HepG2 (cell line): Measurements from ENCODE around the gene ADAMTS18. TPM values are rescaled to one million over a fixed set of nuclear protein-coding genes. Genes with fewer than 3 reads are reported as not detected.

Experiments used
- ATAC-seq: fragments of 200-7000 bp; cut with Tn5 transposase; 3 replicates; pipeline ENCODE4 v1.9.1; 2020; ENCODE audit warnings: mild to moderate bottlenecking, moderate library complexity
- BruUV-seq: library from RNA; stranded (reverse); fragments of 400-500 nt; replicated peaks from 2 replicates; lab custom pipeline; 2021; lab: Mats Ljungman, UMichigan
- CTCF ChIA-PET: fragments of 300-600 bp; formaldehyde crosslinking; extraction: SDS; loops from one replicate; lab custom pipeline; 2021; ENCODE audit warnings: low total read pairs, inconsistent platforms, low intra/inter-chr PET ratio; lab: Yijun Ruan, JAX
- POLR2A ChIA-PET: fragments of 350-600 bp; sonication (Branson Sonifier 250); formaldehyde crosslinking; loops from one replicate; lab custom pipeline; 2020; ENCODE audit warnings: antibody characterized with exemption, inconsistent platforms; lab: Yijun Ruan, JAX
- DNase-seq: peaks from one replicate; pipeline ENCODE4 v3.0.0-alpha.2; 2015; ENCODE audit warnings: low spot score
- FAIRE-seq: peaks from 3 replicates; lab custom pipeline; 2011; peaks lifted over from hg19 to GRCh38; lab: Jason Lieb, UNC
- H2AFZ ChIP-seq: one replicate; pipeline ENCODE4 v1.6.1; 2011; ENCODE audit warnings: low read length, inconsistent platforms
- H3K27ac ChIP-seq: fragments of 300-600 bp; 3 replicates; pipeline ENCODE4 v1.8.0; 2011; ENCODE audit warnings: mixed run types, mild to moderate bottlenecking, mixed read lengths, low read length, inconsistent platforms; ENCODE audit not compliant: insufficient read depth; ENCODE audit errors: extremely low read length
- H3K27me3 ChIP-seq, 2 experiments: fragments of 200-600 bp in 1 of 2; 2 replicates in 1 of 2; 3 replicates in 1 of 2; pipeline versions ENCODE4 v1.6.0 to v1.8.0; 2011; ENCODE audit warnings: low read length in 2 of 2, mild to moderate bottlenecking in 2 of 2, moderate library complexity in 2 of 2, inconsistent platforms in 1 of 2; ENCODE audit not compliant: insufficient read depth in 2 of 2, control insufficient read depth in 1 of 2
- H3K36me3 ChIP-seq, 2 experiments: fragments of 200-600 bp in 1 of 2; replicated peaks in 1 of 2; 2 replicates in 1 of 2; 3 replicates in 1 of 2; pipeline versions ENCODE4 v1.5.1 to v1.8.0; 2011; ENCODE audit warnings: low read length in 2 of 2, inconsistent platforms in 1 of 2; ENCODE audit not compliant: insufficient read depth in 2 of 2, control insufficient read depth in 1 of 2
- H3K4me1 ChIP-seq: 2 replicates; pipeline ENCODE4 v1.5.1; 2012; ENCODE audit warnings: low read length, inconsistent platforms; ENCODE audit not compliant: insufficient read depth
- H3K4me2 ChIP-seq: 2 replicates; pipeline ENCODE4 v1.6.0; 2011; ENCODE audit warnings: low read depth, low read length, inconsistent platforms
- H3K4me3 ChIP-seq, 3 experiments: fragments of 200-600 bp in 1 of 3; sonication (generic), shearing (Covaris generic) in 1 of 3; replicated peaks in 1 of 3; 2 replicates each; pipeline ENCODE4 v1.5.1; 2011 to 2016; ENCODE audit warnings: low read length in 3 of 3, inconsistent platforms in 2 of 3, low read depth in 2 of 3, mild to moderate bottlenecking in 2 of 3, control low read depth in 1 of 3, mixed read lengths in 1 of 3; ENCODE audit not compliant: insufficient read depth in 1 of 3
- H3K79me2 ChIP-seq: one replicate; pipeline ENCODE4 v1.6.1; 2011; ENCODE audit warnings: low read length, inconsistent platforms; ENCODE audit not compliant: insufficient read depth
- H3K9ac ChIP-seq: 2 replicates; pipeline ENCODE4 v1.6.0; 2011; ENCODE audit warnings: mild to moderate bottlenecking, low read depth, low read length, inconsistent platforms; ENCODE audit not compliant: insufficient read depth
- H3K9me3 ChIP-seq: 2 replicates; pipeline ENCODE4 v1.5.1; 2012; ENCODE audit warnings: mild to moderate bottlenecking, low read length
- H4K20me1 ChIP-seq: 2 replicates; pipeline ENCODE4 v1.6.0; 2011; ENCODE audit warnings: inconsistent platforms, mild to moderate bottlenecking, low read length, moderate library complexity; ENCODE audit not compliant: insufficient read depth
- ATAD3A ChIP-seq: sonication (generic); formaldehyde crosslinking; IDR thresholded peaks from 2 replicates; pipeline ENCODE4 v1.4.0; 2020; ENCODE audit warnings: missing genetic modification reagents
- HMG20A ChIP-seq: IDR thresholded peaks from 2 replicates; pipeline ENCODE4 v1.6.1; 2016; ENCODE audit warnings: borderline replicate concordance
- IKZF1 ChIP-seq: fragments of 450-650 bp; IDR thresholded peaks from 2 replicates; pipeline ENCODE4 v1.7.1; 2016
- MED8 ChIP-seq: sonication (generic); formaldehyde crosslinking; IDR thresholded peaks from 2 replicates; pipeline ENCODE4 v1.8.1; 2023; ENCODE audit warnings: mild to moderate bottlenecking, missing genetic modification reagents; ENCODE audit not compliant: insufficient replicate concordance
- NFATC3 ChIP-seq: sonication (generic); formaldehyde crosslinking; IDR thresholded peaks from 2 replicates; pipeline ENCODE4 v1.5.1; 2020; ENCODE audit warnings: mild to moderate bottlenecking, missing genetic modification reagents
- ZBTB3 ChIP-seq: sonication (generic); formaldehyde crosslinking; IDR thresholded peaks from 2 replicates; pipeline ENCODE4 v1.4.0; 2020; ENCODE audit warnings: low read depth, mild to moderate bottlenecking, moderate library complexity, missing genetic modification reagents, borderline replicate concordance
- ZBTB49 ChIP-seq: sonication (generic); formaldehyde crosslinking; IDR thresholded peaks from 2 replicates; pipeline ENCODE4 v1.4.0; 2020; ENCODE audit warnings: missing genetic modification reagents, borderline replicate concordance
- ZNF3 ChIP-seq: IDR thresholded peaks from 2 replicates; pipeline ENCODE4 v1.7.0; 2017; ENCODE audit warnings: inconsistent platforms
- ZNF556 ChIP-seq: sonication (generic); formaldehyde crosslinking; IDR thresholded peaks from 2 replicates; pipeline ENCODE4 v1.4.0; 2020; ENCODE audit warnings: mild to moderate bottlenecking, missing genetic modification reagents, borderline replicate concordance
- ZNF572 ChIP-seq: sonication (generic); formaldehyde crosslinking; IDR thresholded peaks from 2 replicates; pipeline ENCODE4 v1.5.1; 2020; ENCODE audit warnings: mild to moderate bottlenecking, missing genetic modification reagents
- ZNF687 ChIP-seq: sonication (generic); formaldehyde crosslinking; IDR thresholded peaks from 2 replicates; pipeline ENCODE4 v1.5.1; 2020; ENCODE audit warnings: mild to moderate bottlenecking, missing genetic modification reagents, moderate library complexity
- ZNF720 ChIP-seq: sonication (generic); formaldehyde crosslinking; IDR thresholded peaks from 2 replicates; pipeline ENCODE4 v1.4.0; 2020; ENCODE audit warnings: missing genetic modification reagents
- ZNF83 ChIP-seq: sonication (generic); formaldehyde crosslinking; IDR thresholded peaks from 2 replicates; pipeline ENCODE4 v1.4.0; 2020; ENCODE audit warnings: missing genetic modification reagents, mild to moderate bottlenecking, borderline replicate concordance
- WGBS: methylation state at CpG from one replicate; pipeline ENCODE4 v1.1.6; 2017; ENCODE audit warnings: low lambda C conversion rate; 5-methylcytosine and 5-hydroxymethylcytosine counted together
- in situ Hi-C: cut with HindIII; loops from 2 replicates; pipeline ENCODE4 v1.10.0; 2017; ENCODE audit warnings: low pct_unique_long_range_greater_than_20kb; ENCODE audit not compliant: extremely low pct_ligation_motif_present
- intact Hi-C: fragments of 100-400 bp; cut with micrococcal nuclease; formaldehyde crosslinking; loops from one replicate; pipeline ENCODE4 v1.10.0; 2022; ENCODE audit not compliant: unreplicated experiment
- polyA plus RNA-seq, 8 experiments: library from polyadenylated mRNA; depleted of rRNA in 3 of 8; stranded (reverse) in 7 of 8; unstranded in 1 of 8; fragments of >200 nt; fragmentation: Illumina TruSeq in 4 of 8; extraction: Trizol in 4 of 8; gene quantifications; 2 replicates each; pipeline versions ENCODE4 v1.2.1 to v1.2.3, GENCODE V29; 2011 to 2016; ENCODE audit warnings: low read depth in 4 of 8, missing spikeins in 1 of 8, mixed read lengths in 1 of 8; ENCODE audit not compliant: insufficient read depth in 1 of 8
- total RNA-seq, 5 experiments: library from RNA; depleted of rRNA; stranded (reverse); fragments of >200 nt; fragmentation: Illumina TruSeq; extraction: Trizol; gene quantifications; 2 replicates each; pipeline ENCODE4 v1.2.3, GENCODE V29; 2016; ENCODE audit warnings: low read depth in 1 of 5
- TF ChIP-seq, protein P1 (sequence below): sonication (generic); formaldehyde crosslinking; IDR thresholded peaks from 2 replicates; pipeline ENCODE4 v1.5.1; 2020; ENCODE audit warnings: mild to moderate bottlenecking, missing genetic modification reagents

Gene ADAMTS18
- total and polyA plus RNA-seq, 2 of the 13 experiments (the other 11 are each of a cell fraction or from before 2014, with no cell fraction given): 0.01 TPM; not detected in 1

GRCh38 chr16:77238593-77238992, 196.2 kb downstream of the ADAMTS18 start (continued):
- TF ChIP-seq HMG20A (CRISPR knock-in tag): no peak
- TF ChIP-seq ATAD3A: no peak

- POLR2A ChIA-PET: no interaction called here
- Histone ChIP-seq H3K27me3 (peaks cover 0 to 41% of the 10 kb centered on the region in 2 experiments), H3K9ac (no peak overlapping the region), H3K4me1 (no peaks in the 10 kb centered on the region), H3K4me2 (0 out of 2 replicates have a peak overlapping the region, but pooled peaks have one; percentile 3), H3K9me3 (no peaks in the 10 kb centered on the region), H4K20me1 (no peaks in the 10 kb centered on the region), H3K79me2 (no peaks in the 10 kb centered on the region), H3K27ac (no peak overlapping the region), H2AFZ (no peak overlapping the region), H3K4me3 (no peak overlapping the region), H3K36me3 (no peaks in the 10 kb centered on the region)
- FAIRE-seq (peak; percentile 95), ATAC-seq (peak; percentile 98), DNase-seq (peak; percentile 80)
- no TSS peak for BruUV-seq
- 3% methylated on average over 5 of the region's 21 CpGs for WGBS
- in situ Hi-C loops: loop anchor here (5.0 to 25.0 kb wide), 2 partner anchors 351 to 726 kb away; no protein-coding TSS in a partner anchor
- intact Hi-C loops: loop anchor here (1.0 to 10.0 kb wide), 7 partner anchors 170 to 861 kb away; partner anchors contain the start of gene WWOX
- CTCF ChIA-PET: interaction anchor here (0.6 to 5.5 kb wide), 8 partner anchors 343 to 736 kb away, joined by 3 to 354 read pairs (median 6); no protein-coding TSS in a partner anchor
- TF ChIP-seq ZBTB3 (CRISPR knock-in tag): no peak
- no peak for TF ChIP-seq IKZF1
- TF ChIP-seq ZBTB49 (CRISPR knock-in tag): no peak
- TF ChIP-seq ZNF556: no peak
- no peak for TF ChIP-seq ZNF3 (CRISPR knock-in tag)
- TF ChIP-seq NFATC3: no peak
- TF ChIP-seq ZNF720 (CRISPR knock-in tag): no peak; the same call in 1 of the 2 replicates
- peak; percentile 62 for TF ChIP-seq ZNF687 (CRISPR knock-in tag)
- no peak for TF ChIP-seq MED8 (CRISPR knock-in tag)
- TF ChIP-seq, protein P1, sequence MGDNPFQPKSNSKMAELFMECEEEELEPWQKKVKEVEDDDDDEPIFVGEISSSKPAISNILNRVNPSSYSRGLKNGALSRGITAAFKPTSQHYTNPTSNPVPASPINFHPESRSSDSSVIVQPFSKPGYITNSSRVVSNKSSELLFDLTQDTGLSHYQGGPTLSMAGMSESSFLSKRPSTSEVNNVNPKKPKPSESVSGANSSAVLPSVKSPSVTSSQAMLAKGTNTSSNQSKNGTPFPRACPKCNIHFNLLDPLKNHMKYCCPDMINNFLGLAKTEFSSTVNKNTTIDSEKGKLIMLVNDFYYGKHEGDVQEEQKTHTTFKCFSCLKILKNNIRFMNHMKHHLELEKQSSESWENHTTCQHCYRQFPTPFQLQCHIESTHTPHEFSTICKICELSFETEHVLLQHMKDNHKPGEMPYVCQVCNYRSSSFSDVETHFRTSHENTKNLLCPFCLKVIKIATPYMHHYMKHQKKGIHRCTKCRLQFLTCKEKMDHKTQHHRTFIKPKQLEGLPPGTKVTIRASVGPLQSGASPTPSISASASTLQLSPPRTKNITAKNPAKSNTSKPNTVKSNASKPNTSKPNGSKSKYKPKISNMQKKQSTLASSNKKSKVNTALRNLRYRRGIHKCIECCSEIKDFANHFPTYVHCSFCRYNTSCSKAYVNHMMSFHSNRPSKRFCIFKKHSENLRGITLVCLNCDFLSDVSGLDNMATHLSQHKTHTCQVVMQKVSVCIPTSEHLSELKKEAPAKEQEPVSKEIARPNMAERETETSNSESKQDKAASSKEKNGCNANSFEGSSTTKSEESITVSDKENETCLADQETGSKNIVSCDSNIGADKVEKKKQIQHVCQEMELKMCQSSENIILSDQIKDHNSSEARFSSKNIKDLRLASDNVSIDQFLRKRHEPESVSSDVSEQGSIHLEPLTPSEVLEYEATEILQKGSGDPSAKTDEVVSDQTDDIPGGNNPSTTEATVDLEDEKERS (CRISPR knock-in tag): no peak
- TF ChIP-seq ZNF572 (CRISPR knock-in tag): peak; percentile 99
- TF ChIP-seq ZNF83 (CRISPR knock-in tag): no peak
Observed at GRCh38 chr16:77236063-77236511, 198.7 kb downstream of the ADAMTS18 start.
